Neuron (in vitro differentiated cells): Measurements from ENCODE around the gene WNT7A.
A peak's percentile ranks its signal among the peaks of the same experiment; 100 is the strongest.

Source experiments
- H2AFZ ChIP-seq: one replicate; pipeline ENCODE4 v1.6.1; 2013; ENCODE audit warnings: low read depth, mild to moderate bottlenecking, inconsistent platforms, low read length, moderate library complexity
- H3K27me3 ChIP-seq: one replicate; pipeline ENCODE4 v1.6.1; 2013; ENCODE audit warnings: low read length; ENCODE audit not compliant: insufficient read depth
- H3K36me3 ChIP-seq: one replicate; pipeline ENCODE4 v1.6.1; 2013; ENCODE audit warnings: low read length; ENCODE audit not compliant: insufficient read depth
- H3K4me1 ChIP-seq: one replicate; pipeline ENCODE4 v1.6.1; 2013; ENCODE audit warnings: low read length; ENCODE audit not compliant: insufficient read depth
- H3K4me3 ChIP-seq: 2 replicates; pipeline ENCODE4 v1.5.1; 2013; ENCODE audit warnings: mild to moderate bottlenecking, low read length, moderate library complexity
- H3K9me3 ChIP-seq: one replicate; pipeline ENCODE4 v1.6.1; 2013; ENCODE audit warnings: low read length

The WNT7A gene

DNA sequence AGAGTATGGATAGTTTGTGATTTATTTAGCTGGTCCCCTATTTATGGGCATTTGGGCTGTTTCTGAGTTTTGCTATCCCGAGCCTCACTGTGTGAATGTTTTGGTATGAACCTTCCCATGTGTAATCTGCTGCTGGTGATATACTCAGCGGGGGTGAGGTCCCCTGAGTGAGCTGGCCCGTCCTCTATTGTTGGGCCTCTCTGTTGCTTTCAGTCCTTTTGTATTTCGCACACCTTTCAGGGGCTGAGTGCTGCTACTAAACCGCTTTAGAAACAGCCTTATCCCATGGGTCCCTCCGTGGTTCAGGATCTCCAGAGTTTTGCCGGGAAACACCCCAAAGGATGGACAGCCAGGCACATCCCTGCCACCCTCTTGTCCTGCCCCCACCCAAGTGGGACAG is 94.5 kb downstream of the WNT7A start:
- peak overlapping the region; percentile 31 for H2AFZ ChIP-seq

DNA sequence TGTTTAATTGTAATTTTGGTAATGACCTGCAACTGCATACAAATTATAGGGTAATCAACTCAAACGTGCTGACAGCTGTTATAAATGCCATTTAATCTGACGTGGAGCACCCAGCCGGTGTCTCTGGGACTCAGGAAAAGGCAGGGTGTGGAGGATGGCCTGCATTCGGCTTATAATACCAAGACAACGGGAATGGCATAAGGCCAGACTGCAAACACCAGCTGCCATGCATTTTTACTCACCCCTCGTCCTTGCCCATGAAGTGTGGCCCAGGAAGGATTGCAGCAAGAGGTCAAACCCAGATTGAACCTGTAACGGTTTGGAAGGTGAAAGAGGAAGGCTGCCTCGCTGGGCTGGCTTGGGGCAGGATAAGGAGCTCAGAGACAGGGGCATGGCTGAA is 96.4 kb downstream of the WNT7A start:
- H3K4me3 ChIP-seq, result no peak overlapping the region
- no peaks in the 10 kb centered on the region for H3K36me3 ChIP-seq
- no peak overlapping the region for H2AFZ ChIP-seq
- peaks cover 77% of the 10 kb centered on the region for H3K4me1 ChIP-seq
- no peaks in the 10 kb centered on the region for H3K9me3 ChIP-seq
- H3K27me3 ChIP-seq, result no peaks in the 10 kb centered on the region

More for the DNA sequence above, 94.5 kb downstream of the WNT7A start:
- H3K4me3 ChIP-seq, result no peak overlapping the region
- peaks cover 92% of the 10 kb centered on the region for H3K4me1 ChIP-seq
- no peaks in the 10 kb centered on the region for H3K9me3 ChIP-seq
- no peaks in the 10 kb centered on the region for H3K27me3 ChIP-seq
- no peaks in the 10 kb centered on the region for H3K36me3 ChIP-seq

DNA sequence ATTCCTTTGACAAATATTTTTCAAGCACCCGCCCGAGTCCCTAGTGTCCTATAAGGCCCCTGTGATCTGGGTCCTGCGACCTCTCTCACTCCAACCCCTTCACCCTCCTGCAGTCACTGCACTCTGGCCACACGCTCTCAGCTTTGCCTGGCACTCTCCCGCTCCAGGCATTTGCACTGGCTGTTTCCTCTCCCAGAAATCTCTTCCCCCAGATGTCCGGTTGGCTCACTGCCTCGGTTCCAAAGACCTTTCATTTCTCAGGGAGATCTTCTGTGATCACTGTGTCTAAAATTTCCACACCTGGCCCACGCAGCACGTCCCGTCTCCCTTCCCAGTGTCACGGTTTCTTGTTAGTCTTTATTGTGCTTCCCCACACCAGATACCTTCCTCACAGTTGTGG is 97.4 kb downstream of the WNT7A start:
- no peak overlapping the region for H3K4me3 ChIP-seq
- H2AFZ ChIP-seq, result no peak overlapping the region
- H3K9me3 ChIP-seq, result no peaks in the 10 kb centered on the region
- no peaks in the 10 kb centered on the region for H3K27me3 ChIP-seq
- no peaks in the 10 kb centered on the region for H3K36me3 ChIP-seq
- H3K4me1 ChIP-seq, result peaks cover 67% of the 10 kb centered on the region

DNA sequence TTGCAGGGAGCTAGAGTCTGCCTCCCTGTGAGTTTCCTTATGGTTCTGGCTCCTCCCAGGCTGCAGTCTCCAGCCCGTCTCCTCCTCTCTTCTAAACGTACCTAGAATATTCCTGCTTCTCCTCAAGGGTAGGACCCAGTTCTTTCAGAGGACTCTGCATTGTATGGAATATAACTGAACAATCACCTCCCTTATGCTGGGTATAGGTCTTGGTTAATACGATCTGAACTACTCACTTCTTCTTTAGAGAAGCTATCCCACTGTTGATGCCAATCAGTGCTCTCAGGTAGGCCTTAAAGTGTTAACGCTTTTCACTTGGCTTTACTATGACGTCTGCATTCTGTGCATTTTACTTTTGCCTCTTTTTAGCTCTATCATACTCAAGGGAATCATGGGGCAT is 98.5 kb downstream of the WNT7A start:
- Histone ChIP-seq H3K4me1 (peaks cover 57% of the 10 kb centered on the region), H3K4me3 (no peak overlapping the region), H3K27me3 (no peaks in the 10 kb centered on the region), H3K9me3 (no peaks in the 10 kb centered on the region), H2AFZ (no peak overlapping the region), H3K36me3 (no peaks in the 10 kb centered on the region)

DNA sequence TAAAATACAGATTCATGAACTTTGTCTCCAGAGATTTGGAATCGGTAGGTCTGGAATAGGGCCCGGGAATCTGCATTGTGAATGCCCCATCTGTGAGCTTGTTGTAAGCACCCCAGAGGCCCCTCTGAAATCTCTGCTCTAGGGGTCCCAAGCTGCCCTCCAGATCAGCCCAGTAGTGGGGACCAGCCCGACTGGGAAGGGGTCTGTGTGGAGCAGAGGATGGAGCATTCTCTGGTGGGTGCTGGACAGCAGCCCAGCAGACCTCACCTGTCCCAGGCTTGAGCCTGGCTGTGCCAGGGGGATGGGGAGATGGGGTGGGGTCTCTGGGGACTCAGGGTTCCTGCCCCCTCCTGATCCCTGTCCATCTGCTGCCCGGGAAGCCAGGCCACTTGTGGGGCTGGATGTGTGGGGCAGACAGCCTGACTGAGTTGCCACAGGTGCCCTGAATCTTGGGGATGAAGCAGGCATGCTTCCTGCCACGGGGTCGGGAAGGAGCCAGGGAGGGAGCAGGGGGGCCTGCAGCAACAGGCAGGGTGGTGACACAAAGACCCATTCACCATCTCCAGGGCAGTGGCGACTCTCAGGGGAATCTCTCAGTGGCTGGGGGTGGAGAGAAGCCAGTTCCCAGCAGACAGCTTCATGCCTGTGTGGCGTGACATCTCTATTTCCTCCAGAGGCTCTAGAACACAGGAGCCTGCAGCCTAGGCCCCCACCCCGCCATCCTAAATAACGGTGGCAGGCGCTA is 99.3 kb downstream of the WNT7A start:
- Histone ChIP-seq H3K9me3 (no peaks in the 10 kb centered on the region), H3K36me3 (no peaks in the 10 kb centered on the region), H2AFZ (no peak overlapping the region), H3K27me3 (no peaks in the 10 kb centered on the region), H3K4me3 (no peak overlapping the region), H3K4me1 (peaks cover 49% of the 10 kb centered on the region)

DNA sequence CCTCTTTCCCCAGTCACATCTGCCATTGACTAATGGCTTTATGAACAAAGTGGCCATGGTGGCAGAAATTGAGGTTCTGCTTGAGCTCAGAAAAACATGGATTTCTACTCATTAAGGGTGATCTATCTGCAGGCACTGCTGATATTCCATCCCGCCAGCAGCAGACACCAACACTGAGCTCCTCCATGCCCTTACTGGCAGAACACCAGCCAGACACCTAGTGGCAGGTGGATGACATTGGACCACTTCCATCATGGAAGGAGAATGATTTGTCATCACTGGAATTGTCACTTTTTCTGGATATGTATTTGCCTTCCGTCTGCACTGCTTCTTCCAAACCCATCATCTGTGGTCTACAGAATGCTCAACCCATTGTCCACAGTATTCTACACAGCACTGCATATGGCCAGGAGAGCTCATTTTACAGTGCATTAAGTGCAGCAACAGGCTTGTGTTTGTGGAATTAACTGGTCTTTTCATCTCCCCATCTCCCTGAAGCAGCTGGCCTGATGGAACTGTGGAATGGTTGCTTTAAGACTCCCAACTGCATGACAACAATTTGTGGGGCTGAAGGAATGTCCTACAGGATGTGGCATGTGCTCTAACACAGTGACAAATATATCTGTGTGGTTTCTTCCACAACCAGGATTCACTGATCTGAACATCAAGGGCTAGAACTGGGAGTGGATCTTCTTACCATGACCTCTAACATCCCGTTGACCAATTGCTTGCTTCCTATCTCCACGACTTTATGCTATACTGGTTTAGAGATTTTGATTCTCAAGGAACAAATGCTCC is 103.4 kb downstream of the WNT7A start:
- Histone ChIP-seq H3K36me3 (no peaks in the 10 kb centered on the region), H2AFZ (no peak overlapping the region), H3K4me3 (no peak overlapping the region), H3K4me1 (peaks cover 10% of the 10 kb centered on the region), H3K9me3 (no peaks in the 10 kb centered on the region), H3K27me3 (no peaks in the 10 kb centered on the region)

DNA sequence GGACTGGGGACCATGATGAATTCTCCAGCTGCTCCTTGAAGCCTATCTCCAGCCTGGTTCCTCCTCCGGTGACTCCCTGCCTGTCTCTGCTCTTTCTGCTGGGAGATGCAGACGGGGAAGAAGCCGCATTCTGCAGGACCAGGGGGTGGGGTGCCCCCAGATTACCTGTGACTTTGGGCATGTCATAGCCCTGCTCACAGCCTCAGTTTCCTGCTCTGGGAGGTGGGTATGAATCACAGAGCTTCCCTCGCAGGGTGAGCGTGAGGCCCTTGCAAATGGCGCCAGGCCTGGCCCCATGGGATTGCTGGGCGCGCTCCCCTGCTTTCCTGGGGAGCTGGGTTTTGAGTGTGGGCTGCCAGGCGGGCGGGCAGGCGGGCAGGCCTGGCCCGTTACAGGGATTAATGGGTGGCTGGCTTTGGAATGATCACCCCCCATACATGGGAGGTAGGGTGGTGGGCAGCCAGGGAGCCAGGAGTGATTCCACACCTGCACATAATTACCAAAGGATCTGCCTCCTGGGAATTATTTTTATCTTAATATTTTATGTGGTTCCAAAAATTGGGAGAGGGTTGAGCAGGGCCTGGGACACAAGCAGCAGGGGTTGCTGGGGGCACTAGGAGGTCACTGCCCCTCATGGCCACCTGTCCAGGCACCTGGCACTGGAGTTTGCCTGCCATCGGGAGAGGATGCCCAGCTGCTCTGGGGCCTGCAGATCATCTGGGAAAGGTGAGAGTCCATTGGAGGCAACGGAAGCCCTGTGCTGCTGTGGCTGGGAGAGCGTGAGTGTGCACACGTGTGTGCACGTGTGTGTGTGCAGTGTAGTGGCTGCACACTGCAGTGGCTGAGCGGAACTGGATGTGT is 106.8 kb downstream of the WNT7A start:
- H2AFZ ChIP-seq, result no peak overlapping the region
- H3K4me3 ChIP-seq, result no peak overlapping the region
- H3K27me3 ChIP-seq, result no peaks in the 10 kb centered on the region
- H3K9me3 ChIP-seq, result no peaks in the 10 kb centered on the region
- no peaks in the 10 kb centered on the region for H3K36me3 ChIP-seq
- H3K4me1 ChIP-seq, result peaks cover 10% of the 10 kb centered on the region

DNA sequence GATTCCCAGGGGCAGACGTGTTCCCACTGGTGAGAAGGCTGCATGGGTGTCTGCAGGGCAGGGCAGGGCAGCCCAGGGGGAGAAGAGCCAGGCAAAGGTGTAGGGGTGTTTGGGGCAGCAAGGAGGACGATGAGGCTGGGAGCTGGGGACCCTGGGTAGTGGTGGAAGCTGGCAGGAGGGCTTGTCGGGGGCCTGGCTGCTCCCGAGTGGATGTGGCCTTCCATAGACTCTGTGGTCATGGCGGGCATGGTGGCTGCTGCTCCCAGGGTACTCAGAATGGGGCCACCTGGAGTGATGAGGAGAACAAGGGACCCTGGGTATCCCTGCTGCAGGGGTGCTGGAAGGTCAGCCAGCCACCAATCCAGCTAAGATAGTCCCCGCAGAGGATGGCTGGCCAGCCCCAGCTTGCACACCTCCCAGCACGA is 107.5 kb downstream of the WNT7A start:
- Histone ChIP-seq H2AFZ (no peak overlapping the region), H3K36me3 (no peaks in the 10 kb centered on the region), H3K27me3 (no peaks in the 10 kb centered on the region), H3K4me3 (no peak overlapping the region), H3K9me3 (no peaks in the 10 kb centered on the region), H3K4me1 (peaks cover 13% of the 10 kb centered on the region)

DNA sequence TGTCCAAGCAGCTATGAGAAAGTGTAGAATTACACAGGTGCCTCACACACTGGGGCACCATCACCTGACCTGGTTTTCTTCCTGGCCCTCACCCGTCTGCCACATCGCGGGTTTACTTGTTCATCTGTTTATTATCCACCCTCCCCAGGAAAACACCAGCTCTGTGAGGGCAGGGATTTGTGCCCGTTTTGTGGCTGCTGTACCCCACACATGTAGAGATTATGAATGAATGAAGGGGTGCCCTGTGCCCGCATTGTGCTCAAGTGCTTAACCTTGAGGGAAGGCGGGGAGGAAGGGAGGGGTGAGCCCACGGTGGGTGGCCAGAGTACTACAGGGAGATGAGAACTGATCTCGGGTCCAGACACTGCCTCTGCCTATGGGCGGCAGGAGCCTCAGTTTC is 108.4 kb downstream of the WNT7A start:
- Histone ChIP-seq H3K4me3 (no peak overlapping the region), H3K27me3 (no peaks in the 10 kb centered on the region), H2AFZ (no peak overlapping the region), H3K9me3 (no peaks in the 10 kb centered on the region), H3K4me1 (peaks cover 13% of the 10 kb centered on the region), H3K36me3 (no peaks in the 10 kb centered on the region)

DNA sequence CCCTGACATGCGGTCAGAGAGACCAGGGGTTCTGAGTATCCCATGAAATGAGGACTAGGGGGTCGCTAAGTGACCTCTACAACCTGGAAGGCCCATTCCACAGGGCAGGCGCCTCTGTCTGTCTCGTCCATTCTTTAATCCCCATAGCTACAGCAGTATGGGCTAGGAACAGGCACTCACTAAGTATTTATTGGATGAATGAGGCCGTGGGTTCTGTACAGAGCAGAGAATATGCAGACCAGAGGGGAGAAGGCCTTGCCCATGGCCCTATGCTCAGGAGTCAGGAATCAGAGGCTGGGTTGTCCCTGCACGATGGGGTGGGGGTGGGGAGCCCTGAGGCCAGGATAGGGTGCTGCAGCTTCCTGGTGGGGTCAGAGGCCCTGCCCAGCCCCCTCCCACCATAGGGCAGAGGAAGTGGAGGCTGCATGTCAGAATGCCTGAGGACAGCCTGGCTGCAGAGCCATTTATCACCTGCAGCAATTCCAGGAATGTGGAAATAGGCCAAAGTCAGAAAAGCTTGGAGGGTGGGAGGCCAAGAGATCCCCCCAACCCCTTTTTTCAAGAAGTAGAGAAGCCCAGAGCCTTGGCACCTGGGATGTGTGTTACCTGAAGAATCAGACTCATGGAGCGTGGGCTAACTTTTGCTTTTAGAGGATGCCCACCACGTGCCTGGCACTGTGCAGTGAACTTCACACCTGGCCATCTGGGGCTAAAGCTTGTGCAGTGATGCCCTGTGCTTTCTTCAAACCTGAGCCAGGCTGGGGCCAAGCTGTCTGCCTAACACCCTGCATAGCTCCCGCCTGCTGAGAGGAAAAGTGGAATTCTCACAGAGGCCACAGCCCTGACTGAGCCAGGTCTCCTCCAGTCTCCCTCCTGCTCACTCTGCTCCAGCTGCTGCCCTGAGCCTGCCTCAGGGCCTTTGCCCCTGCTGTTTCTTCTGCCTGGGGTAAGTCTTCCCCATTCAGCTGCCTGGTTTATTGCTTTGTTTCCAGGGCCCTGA is 109.4 kb downstream of the WNT7A start:
- H3K4me3 ChIP-seq, result no peak overlapping the region
- H2AFZ ChIP-seq, result no peak overlapping the region
- H3K9me3 ChIP-seq, result no peaks in the 10 kb centered on the region
- H3K36me3 ChIP-seq, result no peaks in the 10 kb centered on the region
- no peaks in the 10 kb centered on the region for H3K27me3 ChIP-seq
- H3K4me1 ChIP-seq, result peaks cover 13% of the 10 kb centered on the region

DNA sequence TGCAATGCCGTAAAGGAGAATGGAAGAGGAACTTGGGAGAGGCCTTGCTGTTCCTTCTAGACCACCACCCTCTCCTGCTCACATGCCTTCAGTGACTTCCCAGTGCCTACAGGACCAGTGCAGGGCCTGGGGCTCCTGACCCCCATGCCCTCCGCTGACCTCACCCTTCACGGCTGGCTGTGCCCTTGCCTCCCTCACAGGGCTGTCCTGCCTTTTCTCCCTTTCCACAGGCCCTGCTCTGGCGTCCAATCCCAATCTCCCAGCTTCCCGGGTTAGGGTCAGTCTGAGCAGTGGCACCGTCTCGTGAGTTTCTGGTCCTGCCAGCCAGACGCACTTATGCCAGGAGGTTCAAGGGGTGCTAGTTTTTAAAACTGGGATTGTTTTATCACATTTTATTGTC is 110.4 kb downstream of the WNT7A start:
- Histone ChIP-seq H3K4me1 (peaks cover 13% of the 10 kb centered on the region), H3K9me3 (no peaks in the 10 kb centered on the region), H3K36me3 (no peaks in the 10 kb centered on the region), H3K4me3 (no peak overlapping the region), H2AFZ (no peak overlapping the region), H3K27me3 (no peaks in the 10 kb centered on the region)

DNA sequence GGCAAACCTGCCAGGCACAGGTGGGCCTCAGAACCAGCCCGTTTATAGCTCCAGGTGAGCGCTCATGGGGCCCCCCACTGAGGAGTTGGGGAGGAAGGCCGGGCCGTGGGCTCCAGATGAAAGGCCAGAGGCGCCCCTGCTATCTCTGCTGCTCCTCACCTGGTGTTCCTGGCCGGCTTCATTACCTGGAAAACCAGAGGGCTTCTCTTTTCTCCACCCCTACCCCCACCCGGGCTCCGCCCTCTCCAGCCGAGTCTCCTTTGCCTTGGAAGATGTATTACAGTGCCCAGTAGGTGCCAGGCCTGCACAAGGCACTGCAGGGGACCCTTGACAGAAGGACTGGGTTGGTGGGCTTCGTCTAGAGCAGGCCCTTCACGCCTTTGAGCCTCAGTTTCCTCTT is 111.4 kb downstream of the WNT7A start:
- Histone ChIP-seq H3K27me3 (no peaks in the 10 kb centered on the region), H2AFZ (no peak overlapping the region), H3K4me1 (peaks cover 13% of the 10 kb centered on the region), H3K9me3 (peaks cover 2% of the 10 kb centered on the region), H3K4me3 (no peak overlapping the region), H3K36me3 (no peaks in the 10 kb centered on the region)
